Vagina (tissue), 2 donors: ENCODE results near the gene LHFPL2. TPM values are rescaled to one million over a fixed set of nuclear protein-coding genes. Genes with fewer than 3 reads are reported as not detected.
A peak's percentile ranks its signal among the peaks of the same experiment; 100 is the strongest.

Experiments
- DNase-seq, 2 donors: peaks; one replicate each; pipeline ENCODE4 v3.0.0-alpha.2; 2017; ENCODE audit errors: extremely low spot score in 2 of 2
- H3K27ac ChIP-seq: fragments of 200-600 bp; sonication (generic); one replicate; pipeline ENCODE4 v1.5.1; 2019
- H3K27me3 ChIP-seq: fragments of 200-600 bp; sonication (generic); one replicate; pipeline ENCODE4 v1.5.1; 2019
- H3K36me3 ChIP-seq, 2 donors: fragments of 200-600 bp; sonication (generic); one replicate each; pipeline ENCODE4 v1.5.1; 2017 to 2019
- H3K4me1 ChIP-seq: fragments of 200-600 bp; sonication (generic); one replicate; pipeline ENCODE4 v1.5.1; 2019
- H3K4me3 ChIP-seq, 2 donors: fragments of 200-600 bp; sonication (generic); 1 replicate in 1 of 2; 2 replicates in 1 of 2; pipeline ENCODE4 v1.5.1; 2016 to 2019
- H3K9me3 ChIP-seq: fragments of 200-600 bp; sonication (generic); one replicate; pipeline ENCODE4 v1.5.1; 2019
- POLR2A ChIP-seq, 2 donors: fragments of 450-650 bp; IDR thresholded peaks; one replicate each; pipeline ENCODE4 v1.6.1; 2017; ENCODE audit warnings: antibody characterized with exemption in 2 of 2, mild to moderate bottlenecking in 2 of 2, moderate library complexity in 2 of 2
- POLR2AphosphoS5 ChIP-seq, 2 donors: sonication (generic); formaldehyde crosslinking; IDR thresholded peaks; one replicate each; pipeline ENCODE4 v1.9.0; 2017; ENCODE audit warnings: antibody characterized with exemption in 2 of 2, mild to moderate bottlenecking in 2 of 2, low read depth in 1 of 2; ENCODE audit not compliant: insufficient read depth in 1 of 2
- intact Hi-C: fragments of 100-400 bp; cut with DNase I; formaldehyde crosslinking; loops from one replicate; pipeline ENCODE4 v1.15.1; 2023
- total RNA-seq: library from RNA; depleted of rRNA; stranded (reverse); fragments of >200 nt; gene quantifications from one replicate; pipeline ENCODE4 v1.2.3, GENCODE V29; 2016
- TF ChIP-seq, protein P1 (sequence below), 3 experiments: fragments of 450-650 bp in 2 of 3; fragments of 200-600 bp in 1 of 3; sonication (generic) in 1 of 3; IDR thresholded peaks; one replicate each; pipeline ENCODE4 v1.5.1; 2017 to 2019; ENCODE audit warnings: antibody characterized with exemption in 3 of 3, mild to moderate bottlenecking in 2 of 3, moderate library complexity in 2 of 3

LHFPL2 gene
- total RNA-seq, 1 donor from 2014 or later = 24.8 TPM

DNA sequence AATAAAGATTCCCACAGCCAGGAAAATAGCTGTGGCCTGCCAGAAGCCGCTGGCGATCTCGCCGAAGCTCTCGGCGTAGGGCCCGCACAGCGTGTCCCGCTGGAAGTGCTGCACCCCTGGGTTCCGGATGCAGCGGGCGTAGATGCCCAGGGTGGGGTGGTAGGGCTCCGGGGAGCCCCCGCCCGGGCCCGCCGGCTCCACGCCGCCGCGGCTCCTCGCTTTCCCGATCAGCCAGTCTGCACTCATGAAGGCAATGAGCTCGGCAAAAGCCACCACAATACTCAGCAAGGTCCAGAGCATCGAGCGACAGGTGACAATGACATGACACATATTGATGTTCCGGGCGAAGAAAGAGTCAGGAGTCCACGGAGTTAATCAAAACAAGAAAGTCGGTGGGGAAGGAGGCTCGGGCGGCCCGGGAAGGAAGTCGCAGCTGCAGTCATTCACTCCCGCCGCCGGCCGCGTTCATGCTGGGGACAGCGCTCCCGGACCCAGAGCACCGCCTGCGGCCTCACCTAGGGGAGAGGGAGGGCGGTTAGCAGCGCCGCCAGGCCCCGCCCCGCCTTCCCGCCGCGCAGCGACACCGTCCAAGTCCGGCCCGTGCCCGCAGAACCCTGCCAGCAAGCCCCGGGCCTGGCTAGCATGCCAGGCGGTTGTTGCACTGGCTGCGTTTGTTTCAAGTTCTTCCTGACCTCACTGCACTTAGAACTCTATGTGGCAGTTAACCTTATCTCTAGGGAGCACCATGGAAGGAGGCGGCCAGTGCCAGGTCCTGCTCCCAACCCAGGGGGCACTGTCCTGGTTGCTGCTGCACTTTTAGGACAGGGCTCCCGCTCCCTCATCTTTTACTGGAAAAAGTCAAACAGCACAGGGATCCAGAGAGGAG lies 138.4 kb downstream of the LHFPL2 start:
- Histone ChIP-seq H3K27ac (peak overlapping the region; percentile 24), H3K4me1 (peaks cover 42% of the 10 kb centered on the region), H3K27me3 (no peaks in the 10 kb centered on the region), H3K9me3 (no peaks in the 10 kb centered on the region), H3K4me3 (peak overlapping the region; percentile 35 to 43), H3K36me3 (no peaks in the 10 kb centered on the region)
- TF ChIP-seq POLR2AphosphoS5 (IDR thresholded peaks at IDR 0.05; ENCODE audit: insufficient read depth in 1 of 2, low read depth in 1 of 2) (peak in 1 of 2 donors; percentile 45), POLR2A (IDR thresholded peaks at IDR 0.05) (no peak)
- TF ChIP-seq, protein P1, sequence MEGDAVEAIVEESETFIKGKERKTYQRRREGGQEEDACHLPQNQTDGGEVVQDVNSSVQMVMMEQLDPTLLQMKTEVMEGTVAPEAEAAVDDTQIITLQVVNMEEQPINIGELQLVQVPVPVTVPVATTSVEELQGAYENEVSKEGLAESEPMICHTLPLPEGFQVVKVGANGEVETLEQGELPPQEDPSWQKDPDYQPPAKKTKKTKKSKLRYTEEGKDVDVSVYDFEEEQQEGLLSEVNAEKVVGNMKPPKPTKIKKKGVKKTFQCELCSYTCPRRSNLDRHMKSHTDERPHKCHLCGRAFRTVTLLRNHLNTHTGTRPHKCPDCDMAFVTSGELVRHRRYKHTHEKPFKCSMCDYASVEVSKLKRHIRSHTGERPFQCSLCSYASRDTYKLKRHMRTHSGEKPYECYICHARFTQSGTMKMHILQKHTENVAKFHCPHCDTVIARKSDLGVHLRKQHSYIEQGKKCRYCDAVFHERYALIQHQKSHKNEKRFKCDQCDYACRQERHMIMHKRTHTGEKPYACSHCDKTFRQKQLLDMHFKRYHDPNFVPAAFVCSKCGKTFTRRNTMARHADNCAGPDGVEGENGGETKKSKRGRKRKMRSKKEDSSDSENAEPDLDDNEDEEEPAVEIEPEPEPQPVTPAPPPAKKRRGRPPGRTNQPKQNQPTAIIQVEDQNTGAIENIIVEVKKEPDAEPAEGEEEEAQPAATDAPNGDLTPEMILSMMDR (IDR thresholded peaks at IDR 0.05) = peak in 1 of 3 experiments; percentile 3
- no peak for DNase-seq
- intact Hi-C loops = no loop called here

DNA sequence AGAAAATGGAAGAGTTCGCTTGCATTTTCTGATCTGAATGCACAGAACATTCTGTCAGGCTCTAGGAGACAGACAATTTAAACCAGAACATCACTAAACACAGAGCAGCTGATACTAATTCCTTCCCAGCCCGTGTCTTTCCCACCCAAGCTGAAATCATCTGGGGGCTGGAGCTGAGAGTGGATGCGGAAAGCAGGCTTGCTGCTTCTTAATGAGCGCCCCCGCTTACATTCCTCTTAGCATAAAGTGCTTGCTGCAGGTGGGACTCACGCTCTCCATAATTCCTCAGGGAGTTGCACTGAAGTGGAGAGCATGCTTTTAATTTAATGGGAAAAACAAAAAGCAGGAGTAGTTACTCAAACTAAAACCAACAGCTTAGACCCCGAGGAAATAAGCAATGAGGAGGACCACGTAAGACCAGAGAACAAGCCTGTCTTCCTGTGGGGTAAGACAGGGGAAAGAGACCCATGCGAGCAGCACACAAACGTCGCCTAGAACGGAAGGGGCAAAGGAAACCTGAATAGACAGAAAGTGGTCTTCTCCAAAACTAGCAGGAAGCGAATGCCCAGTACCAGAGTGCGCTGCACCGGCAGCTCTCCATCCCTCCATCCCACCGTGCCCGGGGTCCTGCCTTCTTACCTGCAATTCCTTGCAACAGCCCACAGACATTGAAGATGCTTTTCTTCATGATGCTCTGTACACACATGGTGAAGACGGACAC lies 139.3 kb downstream of the LHFPL2 start:
- intact Hi-C loops = no loop called here
- Histone ChIP-seq H3K27me3 (no peaks in the 10 kb centered on the region), H3K9me3 (no peaks in the 10 kb centered on the region), H3K4me3 (peak overlapping the region; percentile 35 to 43), H3K36me3 (no peaks in the 10 kb centered on the region), H3K4me1 (peaks cover 50% of the 10 kb centered on the region), H3K27ac (peak overlapping the region; percentile 24)
- DNase-seq = no peak
- TF ChIP-seq, protein P1 (IDR thresholded peaks at IDR 0.05) = no peak
- TF ChIP-seq POLR2A (IDR thresholded peaks at IDR 0.05) (no peak), POLR2AphosphoS5 (IDR thresholded peaks at IDR 0.05; ENCODE audit: insufficient read depth in 1 of 2, low read depth in 1 of 2) (no peak)

DNA sequence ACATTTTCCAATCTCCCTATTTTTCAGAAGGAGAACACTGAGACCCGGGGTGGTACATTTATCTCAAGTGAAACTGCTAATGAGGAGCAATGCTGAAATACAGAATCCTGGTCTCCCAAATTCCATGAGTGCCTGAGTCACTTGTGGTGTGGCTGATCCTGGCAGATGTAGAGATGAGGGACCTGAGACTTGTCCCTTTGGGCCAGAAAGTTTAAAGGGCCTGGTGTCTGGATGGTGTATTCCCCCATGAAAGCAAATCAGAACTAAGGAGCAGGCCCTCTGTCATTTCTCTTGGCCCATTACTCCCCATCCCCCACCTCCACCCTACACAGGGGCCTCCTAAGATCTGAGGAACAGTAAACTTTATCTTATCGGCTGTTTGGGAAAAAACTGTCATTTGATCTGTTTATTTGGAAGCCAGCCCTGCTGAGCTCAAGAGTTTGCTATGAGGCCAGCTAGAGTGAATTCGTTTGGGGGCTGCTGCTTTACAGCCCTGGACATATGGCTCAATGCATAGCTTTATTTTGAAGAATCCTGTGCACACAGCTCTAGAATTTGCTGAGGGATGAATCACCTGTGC lies 140.3 kb downstream of the LHFPL2 start:
- intact Hi-C loops = no loop called here
- H3K27ac ChIP-seq = no peak overlapping the region
- H3K4me3 ChIP-seq = no peak overlapping the region

DNA sequence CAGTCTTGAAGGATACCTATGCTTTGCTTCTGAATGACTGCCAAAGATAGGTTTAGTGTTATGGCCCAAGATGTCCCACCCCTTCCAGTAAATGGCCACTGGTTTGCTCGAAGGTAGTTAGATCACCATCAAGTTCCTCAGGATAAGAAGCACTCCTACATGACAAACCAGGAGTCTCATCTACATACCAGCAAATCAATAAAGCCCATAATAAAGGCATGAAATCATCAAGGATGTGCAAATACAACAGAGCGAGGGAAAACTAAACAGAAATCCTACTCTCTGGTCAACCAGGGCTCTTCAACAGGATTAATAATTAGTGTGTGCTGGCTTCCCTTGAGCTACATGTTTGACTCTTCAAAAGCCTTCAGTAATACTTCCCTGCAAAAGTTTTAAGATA lies 141.0 kb downstream of the LHFPL2 start:
- Histone ChIP-seq H3K4me1 (peaks cover 60% of the 10 kb centered on the region), H3K9me3 (no peaks in the 10 kb centered on the region), H3K27ac (no peak overlapping the region), H3K27me3 (no peaks in the 10 kb centered on the region), H3K36me3 (no peaks in the 10 kb centered on the region), H3K4me3 (no peak overlapping the region)
- intact Hi-C loops = no loop called here
- TF ChIP-seq POLR2A (IDR thresholded peaks at IDR 0.05) (no peak), POLR2AphosphoS5 (IDR thresholded peaks at IDR 0.05; ENCODE audit: insufficient read depth in 1 of 2, low read depth in 1 of 2) (no peak)
- TF ChIP-seq, protein P1 (IDR thresholded peaks at IDR 0.05) = no peak
- no peak for DNase-seq

More for the DNA sequence above, 140.3 kb downstream of the LHFPL2 start:
- Histone ChIP-seq H3K4me1 (peaks cover 54% of the 10 kb centered on the region), H3K36me3 (no peaks in the 10 kb centered on the region), H3K9me3 (no peaks in the 10 kb centered on the region), H3K27me3 (no peaks in the 10 kb centered on the region)
- no peak for DNase-seq
- TF ChIP-seq, protein P1 (IDR thresholded peaks at IDR 0.05) = no peak
- no peak for TF ChIP-seq POLR2A (IDR thresholded peaks at IDR 0.05)
